Astrocyte (in vitro differentiated cells and primary cell): Measurements from ENCODE around the gene C1orf35.

Experiments used
- CTCF ChIP-seq: IDR thresholded peaks from 2 replicates; pipeline ENCODE4 v1.5.1; 2011; ENCODE audit warnings: low read depth, mild to moderate bottlenecking, inconsistent platforms, low read length, moderate library complexity; ENCODE audit not compliant: insufficient read depth
- EZH2 ChIP-seq: IDR thresholded peaks from 2 replicates; pipeline ENCODE4 v1.6.1; 2012; ENCODE audit warnings: mild to moderate bottlenecking, low read length, inconsistent platforms; ENCODE audit not compliant: insufficient read depth

- TF ChIP-seq CTCF: no peak
- no peak for TF ChIP-seq EZH2
Observed at GRCh38 chr1:228074954-228075730, 28.0 kb downstream of the C1orf35 start.
